GM21529 (cell line): ENCODE measurements around the gene CEACAM18.

ENCODE experiments used
- ATAC-seq: cut with Tn5 transposase; IDR thresholded peaks from one replicate; pipeline ENCODE4 v1.9.1; 2021; ENCODE audit not compliant: unreplicated experiment

CEACAM18 gene

DNA sequence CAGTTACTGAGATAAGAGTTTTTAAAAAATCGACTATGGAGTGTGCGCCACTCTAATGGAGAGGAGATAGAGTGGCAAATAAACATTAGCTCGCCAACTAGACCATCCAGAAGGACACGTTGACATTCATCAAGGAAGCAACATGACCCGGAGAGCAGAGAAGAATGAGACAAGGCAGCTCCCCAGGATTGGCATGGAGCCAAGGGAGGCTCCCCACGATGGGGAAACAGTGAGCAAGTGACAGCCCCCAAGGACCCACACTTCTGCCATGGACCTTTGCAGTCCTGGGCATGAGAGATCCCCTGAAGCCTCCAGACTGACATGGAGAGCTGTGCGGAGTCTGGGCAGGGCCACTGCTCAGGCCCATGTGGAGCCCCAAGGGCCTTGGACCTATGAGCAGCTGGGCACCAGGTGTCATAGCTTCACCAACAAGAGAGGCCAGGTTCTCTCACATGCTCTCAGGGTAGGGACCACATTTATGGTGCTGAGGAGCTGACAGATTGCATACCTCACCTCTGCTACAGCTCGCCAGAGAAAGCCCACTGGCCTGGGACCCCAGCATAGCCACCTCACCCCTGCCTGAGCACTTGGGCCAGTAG, 46.4 kb downstream of the CEACAM18 start:
- no peak for ATAC-seq

DNA sequence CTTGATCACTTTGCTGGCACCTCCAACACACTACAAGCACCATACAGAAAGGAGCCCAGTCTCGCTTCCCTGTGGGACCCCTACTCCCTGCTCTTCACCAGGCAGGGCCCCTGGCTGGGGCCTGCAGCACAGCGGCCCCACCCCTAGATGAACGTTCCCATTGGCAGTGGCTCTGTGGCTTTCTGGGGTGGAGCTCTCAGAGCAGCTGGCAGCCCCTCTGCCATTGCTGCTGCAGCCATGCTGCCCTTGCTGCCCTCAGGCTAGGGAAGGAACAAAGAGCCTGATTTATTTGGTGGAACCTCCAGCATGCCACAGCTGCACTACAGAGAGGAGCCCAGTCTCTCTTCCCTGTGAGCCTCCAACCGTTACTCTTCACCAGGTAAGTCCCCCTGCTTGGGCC, 47.3 kb downstream of the CEACAM18 start:
- no peak for ATAC-seq

- no peak for ATAC-seq
Measured at GRCh38 chr19:51529301-51529700, 51.0 kb downstream of the CEACAM18 start.

GRCh38 chr19:51530616-51531015, 52.3 kb downstream of the CEACAM18 start:
- ATAC-seq, result no peak

DNA sequence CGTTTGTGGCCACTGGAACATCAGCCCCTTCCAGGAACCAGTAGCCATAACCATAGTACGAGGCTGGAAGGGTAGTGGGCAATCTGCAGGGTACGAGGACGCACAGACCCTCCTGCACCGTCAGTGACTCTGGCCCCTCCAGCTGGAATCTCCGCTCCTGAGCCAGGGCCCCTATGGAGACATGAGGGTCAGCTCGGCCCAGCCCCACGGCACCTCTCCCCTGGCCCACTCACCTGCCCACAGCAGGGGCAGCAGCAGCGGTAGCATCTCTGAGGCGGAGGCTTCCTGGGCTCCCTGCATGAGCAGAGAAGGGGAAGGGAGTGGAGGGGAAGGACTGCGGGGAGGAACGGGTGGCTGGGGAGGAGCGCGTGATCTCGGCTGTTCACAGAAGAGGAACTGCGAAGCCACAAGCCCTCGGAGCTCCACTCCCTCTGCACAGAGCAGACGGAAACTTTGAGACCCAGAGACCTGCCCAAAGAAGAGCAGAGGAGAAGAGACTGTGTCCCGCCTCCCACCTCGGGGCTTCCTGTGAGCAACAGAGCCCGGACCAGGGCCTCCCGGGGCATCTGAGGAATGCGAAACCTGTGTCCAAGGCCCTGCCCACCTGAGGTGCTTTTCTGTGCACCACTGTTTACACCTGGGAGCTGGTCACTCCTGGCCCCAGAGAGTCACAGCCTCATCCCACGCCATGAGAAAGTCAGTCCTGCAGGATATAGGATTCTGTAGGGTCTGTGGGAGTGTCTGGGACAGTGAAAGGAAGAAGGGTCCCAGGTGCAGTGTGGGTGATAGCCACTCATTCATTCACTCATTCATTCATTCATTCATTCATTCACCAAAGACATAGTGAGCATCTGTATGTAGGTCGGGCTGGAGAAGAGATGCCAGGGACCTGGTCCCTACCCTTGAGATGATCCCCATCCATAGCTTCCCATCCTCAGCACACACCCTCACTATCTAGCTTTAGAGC, 53.3 kb downstream of the CEACAM18 start, which contains the start of gene SIGLEC6:
Gene SIGLEC6, minus strand, starts transcription at position 322 of the 967 bp plus-strand sequence. Its CDS starts 22 bp downstream, at position 300.
- ATAC-seq, result peak; percentile 69

DNA sequence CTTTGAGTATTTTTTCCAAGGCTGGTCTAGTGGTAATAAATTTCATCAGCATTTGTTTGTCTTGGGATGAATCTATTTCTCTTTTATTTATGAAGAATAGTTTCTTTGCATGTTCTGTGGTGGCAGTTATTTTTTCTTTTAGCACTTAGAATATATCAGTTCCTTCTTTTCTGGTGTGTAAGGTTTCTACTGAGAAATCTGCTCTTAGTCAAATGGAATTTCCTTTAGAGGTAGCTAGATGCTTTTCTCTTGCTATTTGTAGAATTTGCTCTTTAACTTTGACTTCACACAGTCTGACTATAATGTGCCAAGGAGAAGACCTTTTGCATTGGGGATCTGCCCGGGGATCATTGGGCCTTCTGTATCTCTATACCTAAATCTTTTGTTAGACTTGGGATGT, 57.2 kb downstream of the CEACAM18 start:
- no peak for ATAC-seq

- ATAC-seq, result no peak
Measured at GRCh38 chr19:51539821-51540366, 61.6 kb downstream of the CEACAM18 start.
